Cardiac muscle cell (in vitro differentiated cells and primary cell): ENCODE measurements around the gene C1QTNF3. TPM values are rescaled to one million over a fixed set of nuclear protein-coding genes. Genes with fewer than 3 reads are reported as not detected.

Experiments used
- DNase-seq, 2 donors: peaks; one replicate each; pipeline versions ENCODE4 v3.0.0 to v3.0.0-alpha.2; 2010 to 2017; ENCODE audit warnings: low read depth in 1 of 2, low spot score in 1 of 2
- H3K27ac ChIP-seq: fragments of 200-600 bp; sonication (generic); 2 replicates; pipeline ENCODE4 v1.5.1; 2016
- H3K27me3 ChIP-seq: fragments of 200-600 bp; sonication (generic); 2 replicates; pipeline ENCODE4 v1.6.0; 2016; ENCODE audit warnings: control low read depth
- H3K36me3 ChIP-seq: fragments of 200-600 bp; sonication (generic); 2 replicates; pipeline ENCODE4 v1.5.1; 2016; ENCODE audit warnings: control low read depth
- H3K4me1 ChIP-seq: fragments of 200-600 bp; sonication (generic); 2 replicates; pipeline ENCODE4 v1.8.1; 2017; ENCODE audit warnings: low read depth, mild to moderate bottlenecking, mixed run types
- H3K4me3 ChIP-seq: fragments of 200-600 bp; sonication (generic); 2 replicates; pipeline ENCODE4 v1.5.1; 2016; ENCODE audit warnings: mild to moderate bottlenecking
- H3K9me3 ChIP-seq: fragments of 200-600 bp; sonication (generic); 2 replicates; pipeline ENCODE4 v1.5.1; 2017; ENCODE audit warnings: low read depth, mild to moderate bottlenecking, control low read depth
- polyA plus RNA-seq: library from polyadenylated mRNA; unstranded; fragments of >200 nt; fragmentation: Nextera tagmentation; extraction: Ambion mirVana; gene quantifications from 2 replicates; pipeline ENCODE4 v1.2.1, GENCODE V29; 2016
- total RNA-seq: library from RNA; depleted of rRNA; stranded (reverse); fragments of >200 nt; gene quantifications from 2 replicates; pipeline ENCODE4 v1.2.3, GENCODE V29; 2016
- TF ChIP-seq, protein P1 (sequence below): IDR thresholded peaks from 2 replicates; pipeline ENCODE4 v1.5.1; 2012; ENCODE audit warnings: low read depth, mild to moderate bottlenecking, low read length

The C1QTNF3 gene
- total and polyA plus RNA-seq, 2 experiments from 2014 or later: 0.91 to 4.6 TPM

- H3K4me1 ChIP-seq: peaks cover 18% of the 10 kb centered on the region
- H3K27me3 ChIP-seq: no peaks in the 10 kb centered on the region
- no peak for DNase-seq
- no peak overlapping the region for H3K27ac ChIP-seq
- no peak overlapping the region for H3K4me3 ChIP-seq
- no peaks in the 10 kb centered on the region for H3K9me3 ChIP-seq
- TF ChIP-seq, protein P1, sequence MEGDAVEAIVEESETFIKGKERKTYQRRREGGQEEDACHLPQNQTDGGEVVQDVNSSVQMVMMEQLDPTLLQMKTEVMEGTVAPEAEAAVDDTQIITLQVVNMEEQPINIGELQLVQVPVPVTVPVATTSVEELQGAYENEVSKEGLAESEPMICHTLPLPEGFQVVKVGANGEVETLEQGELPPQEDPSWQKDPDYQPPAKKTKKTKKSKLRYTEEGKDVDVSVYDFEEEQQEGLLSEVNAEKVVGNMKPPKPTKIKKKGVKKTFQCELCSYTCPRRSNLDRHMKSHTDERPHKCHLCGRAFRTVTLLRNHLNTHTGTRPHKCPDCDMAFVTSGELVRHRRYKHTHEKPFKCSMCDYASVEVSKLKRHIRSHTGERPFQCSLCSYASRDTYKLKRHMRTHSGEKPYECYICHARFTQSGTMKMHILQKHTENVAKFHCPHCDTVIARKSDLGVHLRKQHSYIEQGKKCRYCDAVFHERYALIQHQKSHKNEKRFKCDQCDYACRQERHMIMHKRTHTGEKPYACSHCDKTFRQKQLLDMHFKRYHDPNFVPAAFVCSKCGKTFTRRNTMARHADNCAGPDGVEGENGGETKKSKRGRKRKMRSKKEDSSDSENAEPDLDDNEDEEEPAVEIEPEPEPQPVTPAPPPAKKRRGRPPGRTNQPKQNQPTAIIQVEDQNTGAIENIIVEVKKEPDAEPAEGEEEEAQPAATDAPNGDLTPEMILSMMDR: no peak
- no peaks in the 10 kb centered on the region for H3K36me3 ChIP-seq
These were observed 14.1 kb upstream of the C1QTNF3 start for GRCh38 chr5:34057118-34057517.

DNA sequence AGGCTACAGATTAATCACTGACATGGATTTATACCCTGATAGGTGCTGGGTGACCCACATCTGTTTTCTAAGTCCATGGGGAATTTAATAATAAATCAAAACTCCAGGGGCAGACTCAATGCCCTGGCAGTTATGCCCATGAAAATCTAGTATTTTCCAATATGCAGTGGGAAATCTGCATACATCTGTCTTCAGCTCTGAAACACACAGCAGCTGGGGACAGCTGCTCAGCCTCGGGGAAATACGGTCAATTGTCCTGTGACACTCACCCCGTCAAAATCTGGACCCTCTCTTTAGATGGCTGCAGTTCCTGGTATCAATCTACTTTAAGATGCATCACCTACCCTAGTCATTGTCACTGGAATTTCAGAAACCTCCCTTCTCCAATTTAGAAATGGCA lies 12.7 kb upstream of the C1QTNF3 start:
- no peaks in the 10 kb centered on the region for H3K9me3 ChIP-seq
- TF ChIP-seq, protein P1: no peak
- H3K4me3 ChIP-seq: no peak overlapping the region
- DNase-seq: no peak
- no peaks in the 10 kb centered on the region for H3K36me3 ChIP-seq
- no peaks in the 10 kb centered on the region for H3K27me3 ChIP-seq
- no peak overlapping the region for H3K27ac ChIP-seq
- peaks cover 18% of the 10 kb centered on the region for H3K4me1 ChIP-seq

DNA sequence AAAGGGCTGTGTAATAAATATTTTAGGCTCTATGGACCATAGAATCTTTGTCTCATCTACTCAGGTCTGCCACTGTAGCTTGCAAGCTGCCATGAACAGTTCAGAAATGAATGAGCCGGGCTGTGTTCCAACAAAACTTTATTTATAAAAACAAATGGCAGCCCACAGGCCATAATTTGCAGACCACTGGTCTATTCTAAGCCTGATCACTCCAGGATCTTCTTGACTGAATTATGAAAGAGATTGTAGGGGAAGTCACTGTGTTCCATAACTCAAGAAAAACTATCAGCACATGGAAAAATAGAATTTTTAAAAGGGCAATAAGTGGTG lies 11.4 kb upstream of the C1QTNF3 start:
- no peaks in the 10 kb centered on the region for H3K27me3 ChIP-seq
- DNase-seq: no peak
- TF ChIP-seq, protein P1: no peak
- peak overlapping the region; percentile 83 for H3K27ac ChIP-seq
- no peak overlapping the region for H3K4me3 ChIP-seq
- H3K9me3 ChIP-seq: no peaks in the 10 kb centered on the region
- H3K36me3 ChIP-seq: no peaks in the 10 kb centered on the region
- H3K4me1 ChIP-seq: peaks cover 18% of the 10 kb centered on the region

- peaks cover 18% of the 10 kb centered on the region for H3K4me1 ChIP-seq
- no peak overlapping the region for H3K4me3 ChIP-seq
- peak overlapping the region; percentile 83 for H3K27ac ChIP-seq
- no peaks in the 10 kb centered on the region for H3K36me3 ChIP-seq
- TF ChIP-seq, protein P1: no peak
- no peaks in the 10 kb centered on the region for H3K27me3 ChIP-seq
- DNase-seq: peak in 1 of 2 donors; percentile 30
- H3K9me3 ChIP-seq: no peaks in the 10 kb centered on the region
These were observed 10.8 kb upstream of the C1QTNF3 start for GRCh38 chr5:34053571-34054399.

DNA sequence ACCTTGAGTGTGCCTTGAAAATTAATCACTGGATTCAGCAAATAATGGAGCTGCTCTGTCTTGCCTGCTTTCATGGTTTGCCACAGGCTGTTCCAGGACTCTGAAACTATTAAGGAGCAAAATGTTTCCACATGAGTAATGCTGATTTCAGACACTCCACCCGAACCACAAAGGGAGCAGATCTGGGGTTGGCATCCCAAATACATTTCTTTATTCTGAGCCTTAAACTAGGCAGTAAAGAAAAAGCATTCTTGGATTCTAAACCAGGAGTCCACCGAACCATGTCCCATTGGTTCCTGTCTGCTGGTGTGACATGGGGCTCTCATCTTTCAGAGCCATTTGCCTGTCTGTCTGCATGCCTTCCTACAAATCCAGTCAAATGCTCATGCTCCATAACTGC lies 10.1 kb upstream of the C1QTNF3 start:
- Histone ChIP-seq H3K36me3 (no peaks in the 10 kb centered on the region), H3K27me3 (no peaks in the 10 kb centered on the region), H3K4me3 (no peak overlapping the region), H3K9me3 (no peaks in the 10 kb centered on the region), H3K27ac (peak overlapping the region; percentile 83), H3K4me1 (peaks cover 18% of the 10 kb centered on the region)
- TF ChIP-seq, protein P1: no peak
- DNase-seq: peak in 1 of 2 donors; percentile 60
